ENCODE results near the gene NPIPB2. TPM values are rescaled to one million over a fixed set of nuclear protein-coding genes. Genes with fewer than 3 reads are reported as not detected.

Gene NPIPB2
- total and polyA plus RNA-seq, 10 of the 15 experiments (the other 5 are each of a cell fraction or from before 2014, with no cell fraction given), result 1.9 to 29.3 (median 10.8) TPM

DNA sequence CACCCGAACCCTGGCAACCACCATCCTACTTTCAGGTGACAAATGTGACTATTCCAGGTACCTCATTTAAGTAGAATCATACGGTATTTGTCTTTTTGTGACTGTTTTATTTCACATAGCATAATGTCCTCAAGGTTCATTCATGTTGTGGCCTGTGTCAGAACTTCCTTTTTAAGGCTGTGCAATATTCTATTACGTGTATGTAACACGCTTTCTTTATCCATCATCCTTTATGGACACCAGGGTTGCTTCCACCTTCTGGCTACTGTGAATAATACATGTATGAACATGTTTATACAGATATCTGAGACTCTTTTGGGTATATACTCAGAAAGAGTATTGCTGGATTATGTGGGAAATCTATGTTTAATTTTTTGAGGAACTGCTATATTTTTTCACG is 61.8 kb downstream of the NPIPB2 start:
- Histone ChIP-seq H3K4me1 (ENCODE audit: control insufficient read depth, insufficient read depth, low read length) (no peaks in the 10 kb centered on the region), H3K36me3 (ENCODE audit: control insufficient read depth in 2 of 2, insufficient read depth in 2 of 2, low read length in 1 of 2) (peaks cover 4 to 23% of the 10 kb centered on the region in 2 experiments), H3K9ac (ENCODE audit: control insufficient read depth, insufficient read depth, low read length) (no peak overlapping the region), H4K20me1 (ENCODE audit: control insufficient read depth, insufficient read depth) (no peaks in the 10 kb centered on the region), H3K4me2 (ENCODE audit: control insufficient read depth, insufficient read depth) (no peak overlapping the region), H3K4me3 (no peak overlapping the region), H3K27me3 (replicated peaks in 1 of 2; ENCODE audit: control insufficient read depth in 2 of 2, insufficient read depth in 2 of 2, low read length in 1 of 2) (no peaks in the 10 kb centered on the region), H3K79me2 (ENCODE audit: control insufficient read depth, insufficient read depth, low read length) (no peaks in the 10 kb centered on the region), H2AFZ (ENCODE audit: control insufficient read depth, low read depth, low read length) (no peak overlapping the region), H3K9me3 (replicated peaks; ENCODE audit: control insufficient read depth, insufficient read depth, low read length) (no peaks in the 10 kb centered on the region), H3K27ac (ENCODE audit: control insufficient read depth, insufficient read depth) (no peak overlapping the region)
- ChIA-PET POLR2A (no interaction called here), RAD21 (ENCODE audit: unreplicated experiment) (no interaction called here), CTCF (no interaction called here), SMC1A (ENCODE audit: uncharacterized antibody, unreplicated experiment) (no interaction called here)
- no peak for DNase-seq (ENCODE audit: low read depth, low spot score)
- WGBS (ENCODE audit: insufficient coverage, insufficient replicate concordance, low lambda C conversion rate, missing lambda C conversion rate), result 96% methylated on average over 5 of the region's 5 CpGs
- in situ Hi-C loops (cut with MboI) (no loop called here), intact Hi-C loops (cut with micrococcal nuclease; ENCODE audit: unreplicated experiment) (no loop called here)
- TF ChIP-seq LARP7 (IDR thresholded peaks at IDR 0.05), result no peak
- TF ChIP-seq CHD4 (IDR thresholded peaks at IDR 0.05), result no peak
- TF ChIP-seq NR2C1 (IDR thresholded peaks at IDR 0.05), result no peak
- no peak for TF ChIP-seq POLR2A (IDR thresholded peaks at IDR 0.05; ENCODE audit: low read depth, low read length)
- no peak for TF ChIP-seq SUPT20H (IDR thresholded peaks at IDR 0.05; ENCODE audit: borderline replicate concordance, control insufficient read depth, low read depth, low read length)
- no peak for TF ChIP-seq FOXM1 (IDR thresholded peaks at IDR 0.05; ENCODE audit: low read depth, low read length)
- TF ChIP-seq PAX5 (IDR thresholded peaks at IDR 0.05; ENCODE audit: borderline replicate concordance, low read depth, low read length), result no peak
- no peak for TF ChIP-seq SP1 (IDR thresholded peaks at IDR 0.05; ENCODE audit: low read depth, low read length)
- no peak for TF ChIP-seq SMARCA5 (IDR thresholded peaks at IDR 0.05)
- TF ChIP-seq IKZF1 (conservative IDR thresholded peaks at IDR 0.05), result no peak
- TF ChIP-seq, protein P1, sequence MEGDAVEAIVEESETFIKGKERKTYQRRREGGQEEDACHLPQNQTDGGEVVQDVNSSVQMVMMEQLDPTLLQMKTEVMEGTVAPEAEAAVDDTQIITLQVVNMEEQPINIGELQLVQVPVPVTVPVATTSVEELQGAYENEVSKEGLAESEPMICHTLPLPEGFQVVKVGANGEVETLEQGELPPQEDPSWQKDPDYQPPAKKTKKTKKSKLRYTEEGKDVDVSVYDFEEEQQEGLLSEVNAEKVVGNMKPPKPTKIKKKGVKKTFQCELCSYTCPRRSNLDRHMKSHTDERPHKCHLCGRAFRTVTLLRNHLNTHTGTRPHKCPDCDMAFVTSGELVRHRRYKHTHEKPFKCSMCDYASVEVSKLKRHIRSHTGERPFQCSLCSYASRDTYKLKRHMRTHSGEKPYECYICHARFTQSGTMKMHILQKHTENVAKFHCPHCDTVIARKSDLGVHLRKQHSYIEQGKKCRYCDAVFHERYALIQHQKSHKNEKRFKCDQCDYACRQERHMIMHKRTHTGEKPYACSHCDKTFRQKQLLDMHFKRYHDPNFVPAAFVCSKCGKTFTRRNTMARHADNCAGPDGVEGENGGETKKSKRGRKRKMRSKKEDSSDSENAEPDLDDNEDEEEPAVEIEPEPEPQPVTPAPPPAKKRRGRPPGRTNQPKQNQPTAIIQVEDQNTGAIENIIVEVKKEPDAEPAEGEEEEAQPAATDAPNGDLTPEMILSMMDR (IDR thresholded peaks at IDR 0.05 in 2 of 3, conservative IDR thresholded peaks at IDR 0.05 in 1 of 3; ENCODE audit: control insufficient read depth in 2 of 3, extremely low read depth in 1 of 3, insufficient read depth in 1 of 3, low read depth in 3 of 3, low read length in 3 of 3), result no peak
- no peak for TF ChIP-seq WRNIP1 (IDR thresholded peaks at IDR 0.05; ENCODE audit: borderline replicate concordance, low read depth, low read length)
- TF ChIP-seq, protein P2, sequence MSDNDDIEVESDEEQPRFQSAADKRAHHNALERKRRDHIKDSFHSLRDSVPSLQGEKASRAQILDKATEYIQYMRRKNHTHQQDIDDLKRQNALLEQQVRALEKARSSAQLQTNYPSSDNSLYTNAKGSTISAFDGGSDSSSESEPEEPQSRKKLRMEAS (IDR thresholded peaks at IDR 0.05; ENCODE audit: low read depth, low read length), result no peak
- TF ChIP-seq NFXL1 (IDR thresholded peaks at IDR 0.05; ENCODE audit: borderline replicate concordance), result no peak
- no peak for TF ChIP-seq ZBED1 (IDR thresholded peaks at IDR 0.05; ENCODE audit: borderline replicate concordance)
- no peak for TF ChIP-seq MXI1 (IDR thresholded peaks at IDR 0.05; ENCODE audit: low read depth, low read length)
- no peak for ATAC-seq
- TSS peak; percentile 43 for BruUV-seq (replicated peaks)
- peak; percentile 38 for FAIRE-seq

Measured in GM12878 (cell line).